IPS-18c (cell line): ENCODE data around the gene MRPS22.
A peak's percentile ranks its signal among the peaks of the same experiment; 100 is the strongest.

ENCODE experiments used
- H3K4me3 ChIP-seq: 2 replicates; pipeline ENCODE4 v1.7.0; 2013; ENCODE audit warnings: low read depth, mild to moderate bottlenecking, low read length, moderate library complexity; ENCODE audit not compliant: insufficient read depth
- H3K9me3 ChIP-seq: one replicate; pipeline ENCODE4 v1.6.1; 2013; ENCODE audit warnings: mild to moderate bottlenecking, low read length, moderate library complexity; ENCODE audit not compliant: control insufficient read depth, insufficient read depth

MRPS22 gene

DNA sequence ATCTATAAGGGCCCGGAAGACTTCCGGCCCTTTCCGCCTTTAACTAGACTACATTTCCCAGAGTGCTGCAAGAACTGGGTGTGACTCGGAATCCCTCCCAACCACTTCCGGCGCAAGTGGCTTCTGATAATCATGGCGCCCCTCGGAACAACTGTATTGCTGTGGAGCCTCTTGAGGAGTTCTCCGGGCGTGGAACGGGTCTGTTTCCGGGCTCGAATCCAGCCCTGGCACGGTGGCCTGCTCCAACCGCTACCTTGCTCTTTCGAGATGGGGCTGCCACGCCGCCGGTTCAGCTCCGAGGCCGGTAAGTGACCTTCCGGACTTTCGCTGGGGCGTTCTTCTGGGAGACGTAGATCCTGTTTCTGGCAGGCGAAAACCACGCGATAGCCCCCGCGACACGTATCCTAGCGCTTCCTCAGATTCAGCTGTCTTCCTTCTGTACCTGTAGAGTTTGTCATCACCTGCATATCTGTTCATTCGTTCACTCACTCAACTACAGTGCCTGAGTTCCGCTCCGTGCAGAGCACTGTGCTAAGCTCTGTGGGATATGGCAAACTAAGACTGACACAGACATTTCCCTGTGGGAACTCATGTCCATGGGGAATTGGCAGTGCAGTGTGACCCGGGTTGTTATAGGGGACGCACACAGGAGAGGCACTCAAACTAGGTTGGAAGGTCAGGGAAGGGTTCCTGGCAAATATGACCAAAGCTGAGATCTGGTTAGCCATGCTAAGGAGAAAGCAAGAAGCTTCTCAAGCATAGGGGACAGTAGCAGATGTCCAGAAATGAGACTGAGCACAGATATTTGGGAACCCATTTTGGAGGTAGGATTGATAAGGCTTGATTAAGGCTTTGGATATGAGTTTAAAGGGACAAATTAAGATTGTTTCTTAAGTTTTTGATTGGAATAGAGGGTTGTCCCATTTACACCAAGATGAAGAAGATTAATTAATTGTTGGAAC, at the start of gene MRPS22:
Gene MRPS22, plus strand, starts transcription at position 126 of the 962 bp plus-strand sequence. Its CDS starts 7 bp downstream, at position 133.
- Histone ChIP-seq H3K4me3 (peak within 1 kb of the TSS; percentile 89), H3K9me3 (no peaks in the 10 kb centered on the region)

DNA sequence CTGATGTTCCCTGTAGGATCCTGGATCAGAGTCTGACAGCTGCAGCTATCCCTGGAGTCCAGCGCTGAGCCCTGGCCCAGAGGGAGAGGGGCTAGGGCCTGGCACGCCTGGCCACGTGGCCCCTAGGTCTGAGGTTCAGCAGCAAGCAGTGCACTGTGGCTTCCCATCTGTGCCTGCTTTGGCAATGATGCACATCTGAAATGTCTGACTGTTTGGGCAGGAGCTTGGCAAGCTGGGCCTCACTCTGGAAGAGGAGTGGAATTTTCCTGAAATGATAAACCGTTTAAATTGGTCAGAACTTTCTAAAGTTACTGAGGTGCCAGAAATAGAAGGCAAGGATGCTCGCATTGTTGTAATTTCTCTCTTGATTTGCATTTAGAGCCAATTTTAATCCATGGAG, 48.8 kb upstream of the MRPS22 start:
- Histone ChIP-seq H3K9me3 (no peaks in the 10 kb centered on the region), H3K4me3 (no peak overlapping the region)

DNA sequence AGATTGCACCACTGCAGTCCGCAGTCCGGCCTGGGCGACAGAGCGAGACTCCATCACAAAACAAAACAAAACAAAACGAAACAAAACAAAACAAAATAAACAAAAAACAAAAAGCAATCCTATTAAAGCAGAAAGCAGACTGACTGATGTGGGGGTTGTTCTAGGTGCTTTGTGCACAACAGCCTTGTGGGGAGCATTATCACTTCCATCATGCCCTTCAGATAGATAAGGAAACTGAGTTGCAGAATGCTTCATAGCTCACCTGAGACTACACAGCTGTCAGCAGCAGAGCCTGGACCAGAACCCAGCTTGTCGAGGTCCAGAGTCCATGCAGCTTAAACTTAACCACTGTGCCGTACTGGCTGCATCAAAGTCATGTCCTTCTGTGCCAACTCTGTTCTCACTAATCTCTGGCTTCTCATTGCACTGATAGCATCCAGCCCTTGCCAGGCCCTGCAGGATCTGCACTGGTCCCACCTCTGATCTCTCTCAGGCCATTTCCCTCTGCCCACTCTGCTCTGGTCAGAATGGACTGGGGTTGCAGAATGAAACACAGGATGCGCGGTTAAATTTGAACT, 47.6 kb upstream of the MRPS22 start:
- no peak overlapping the region for H3K4me3 ChIP-seq
- H3K9me3 ChIP-seq = no peaks in the 10 kb centered on the region

DNA sequence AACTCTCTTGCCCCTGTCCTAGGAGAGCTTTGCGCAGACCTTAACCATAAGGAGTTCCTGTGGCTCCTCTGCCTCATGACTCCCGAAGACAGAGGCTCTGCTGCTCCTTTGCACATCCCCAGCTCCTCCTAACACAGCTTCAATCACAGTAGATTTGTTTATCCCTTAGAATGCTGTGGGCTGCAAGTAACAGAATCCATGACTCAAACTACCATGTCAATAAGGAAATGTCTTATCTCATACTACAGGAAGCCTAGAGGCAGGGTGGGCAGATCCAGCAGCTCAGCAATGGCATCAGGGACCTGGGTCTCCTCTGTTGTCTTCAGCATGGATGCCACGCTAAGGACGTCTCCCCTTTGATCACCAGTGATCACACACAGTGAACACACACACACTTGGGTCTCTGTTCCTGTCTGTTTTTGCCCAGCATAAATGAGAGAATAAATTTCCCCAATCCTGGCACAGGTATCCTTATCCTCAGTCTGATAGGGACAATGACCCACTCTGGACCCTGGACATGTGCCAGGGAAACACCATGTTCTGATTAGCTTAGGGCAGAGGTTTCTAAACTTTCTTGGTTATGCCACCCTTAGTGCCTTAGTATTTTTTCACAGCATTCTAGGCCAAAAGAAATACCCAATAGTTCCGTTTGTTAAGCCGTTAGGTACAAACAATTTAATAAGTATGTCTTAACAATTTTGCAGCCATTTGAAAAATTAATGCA, 46.1 kb upstream of the MRPS22 start:
- Histone ChIP-seq H3K9me3 (no peaks in the 10 kb centered on the region), H3K4me3 (no peak overlapping the region)

DNA sequence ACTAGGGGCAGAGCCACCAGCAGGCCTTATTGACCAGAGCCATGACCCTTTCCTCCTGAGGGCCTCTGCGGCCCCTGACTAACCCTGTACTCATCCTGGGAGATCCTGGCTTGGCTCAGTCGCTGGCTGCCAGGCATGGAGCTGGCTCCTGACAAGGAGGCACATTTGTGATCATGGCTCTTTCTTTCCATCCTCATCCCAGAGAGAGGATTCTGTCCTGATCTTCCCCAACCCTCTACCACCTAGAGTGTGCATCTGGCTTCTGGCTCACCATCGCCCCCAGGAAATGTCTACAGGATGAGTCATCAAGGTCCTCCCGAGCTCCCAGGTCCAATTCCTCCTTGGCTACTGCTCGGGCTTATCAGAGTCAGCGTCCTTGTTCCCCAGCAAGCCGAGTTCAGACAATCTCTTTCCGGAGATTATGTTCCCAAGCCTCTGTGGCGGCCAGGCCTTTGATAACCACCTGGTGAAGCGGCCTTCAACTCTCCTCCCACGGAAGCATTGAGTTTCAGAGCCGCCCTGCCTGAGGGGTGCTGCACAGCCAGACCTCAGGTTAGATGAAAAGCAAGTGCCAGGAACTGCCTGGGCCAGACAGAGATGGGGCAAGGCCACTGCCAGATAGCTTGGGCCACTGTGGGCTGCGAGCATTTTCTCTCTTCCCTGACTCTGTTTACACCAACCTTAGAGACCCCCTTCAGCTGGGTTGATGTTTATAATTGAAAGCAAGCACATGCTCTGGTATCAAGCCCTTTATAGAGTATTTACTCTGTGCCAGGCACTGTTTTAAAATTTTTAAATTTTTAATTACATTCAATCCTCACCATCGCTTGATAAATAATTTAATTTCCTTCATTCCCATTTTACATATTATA, 44.3 kb upstream of the MRPS22 start:
- Histone ChIP-seq H3K4me3 (no peak overlapping the region), H3K9me3 (no peaks in the 10 kb centered on the region)

DNA sequence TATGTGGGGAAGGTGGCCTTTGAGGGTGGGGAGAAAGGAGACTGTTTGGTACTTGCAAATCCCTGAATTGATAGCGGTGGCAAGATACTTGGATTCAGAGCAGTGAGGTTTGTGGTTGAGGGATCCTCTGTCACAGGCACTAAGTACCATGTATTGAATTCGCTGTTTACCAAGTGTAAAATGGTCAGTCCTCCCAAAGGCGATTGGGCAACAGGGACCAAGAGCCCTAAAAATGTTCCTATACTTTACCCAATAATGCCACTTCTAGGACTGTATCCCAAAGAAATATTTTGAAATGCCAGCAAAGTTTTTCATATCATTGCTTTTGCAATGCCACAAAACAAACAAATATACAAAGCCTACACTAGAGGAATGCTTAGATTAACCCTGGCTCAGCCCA, 43.4 kb upstream of the MRPS22 start:
- no peaks in the 10 kb centered on the region for H3K9me3 ChIP-seq

DNA sequence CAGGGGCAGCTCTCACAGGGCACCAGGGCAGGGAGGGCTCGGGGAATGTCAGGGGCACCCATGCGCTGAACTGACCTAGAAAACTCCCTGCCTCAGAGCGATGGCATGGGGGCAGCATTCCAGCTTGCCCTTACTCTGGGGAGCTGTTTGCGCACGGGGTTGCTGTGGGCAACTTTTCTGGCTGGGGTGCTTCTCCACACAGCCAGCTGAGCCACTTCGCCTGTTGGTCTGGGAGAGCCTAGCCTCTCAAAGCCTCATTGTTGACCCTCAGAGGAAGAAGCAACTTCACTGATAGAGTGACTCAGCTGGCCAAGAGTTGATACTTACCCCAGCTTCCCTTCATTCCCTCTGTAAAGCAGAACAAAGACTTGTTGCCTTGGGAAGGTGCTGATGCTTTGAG, 42.6 kb upstream of the MRPS22 start:
- H3K9me3 ChIP-seq = no peaks in the 10 kb centered on the region
- H3K4me3 ChIP-seq = no peak overlapping the region

More for the DNA sequence above, 43.4 kb upstream of the MRPS22 start:
- no peak overlapping the region for H3K4me3 ChIP-seq

DNA sequence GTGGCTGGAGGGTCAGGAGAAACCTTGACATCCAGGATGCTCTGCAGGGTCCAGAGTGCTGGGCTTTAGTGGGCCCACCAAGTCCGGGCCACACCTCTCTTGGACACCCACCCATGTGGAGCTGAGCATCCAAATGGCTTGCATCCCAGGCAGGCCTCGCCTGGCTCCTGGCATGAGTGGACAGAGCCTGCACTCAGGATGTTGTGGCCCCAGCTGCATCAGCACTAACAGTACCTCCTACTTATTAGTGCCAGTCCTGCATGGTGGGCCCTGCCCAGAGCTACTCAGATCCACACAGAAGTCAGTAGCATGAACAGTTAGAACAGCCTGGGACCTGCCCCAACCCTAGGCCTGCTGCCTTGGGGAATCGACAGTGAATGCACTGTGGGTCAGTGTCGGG, 42.2 kb upstream of the MRPS22 start:
- Histone ChIP-seq H3K9me3 (no peaks in the 10 kb centered on the region), H3K4me3 (no peak overlapping the region)

DNA sequence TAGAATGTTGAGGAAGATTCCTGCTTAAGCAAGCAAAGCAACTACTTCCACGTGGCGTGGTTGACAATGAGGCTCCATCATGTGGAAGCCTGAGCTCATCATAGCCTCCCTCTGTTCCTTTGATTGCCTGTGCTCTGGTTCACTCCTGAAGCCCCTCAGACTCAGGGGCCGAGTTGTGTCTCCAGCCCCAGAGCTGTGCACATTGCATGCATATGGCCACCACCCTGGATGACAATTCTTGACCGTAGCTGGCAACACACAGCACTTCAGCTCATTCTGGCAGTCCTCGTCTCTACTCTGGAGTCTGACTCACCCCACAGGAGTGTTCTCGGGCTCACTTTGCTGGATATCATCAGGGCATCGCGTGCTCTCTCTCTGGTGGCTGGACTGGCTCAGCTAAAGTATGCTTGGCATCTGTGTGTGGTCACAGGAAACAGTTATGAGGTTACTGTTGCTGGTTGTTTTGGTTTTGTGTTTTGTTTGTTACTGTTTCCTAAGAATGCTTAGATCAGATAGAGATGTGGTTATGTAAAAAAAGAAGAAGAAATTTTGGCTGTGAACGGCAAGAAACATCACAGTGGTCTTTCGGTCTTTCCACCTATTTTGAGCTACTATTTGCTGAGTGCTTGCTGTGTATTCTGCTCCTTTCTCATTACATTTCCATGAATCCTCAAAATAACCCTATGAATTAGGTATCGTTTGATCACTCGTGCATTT, 41.6 kb upstream of the MRPS22 start:
- no peak overlapping the region for H3K4me3 ChIP-seq
- H3K9me3 ChIP-seq = no peaks in the 10 kb centered on the region

DNA sequence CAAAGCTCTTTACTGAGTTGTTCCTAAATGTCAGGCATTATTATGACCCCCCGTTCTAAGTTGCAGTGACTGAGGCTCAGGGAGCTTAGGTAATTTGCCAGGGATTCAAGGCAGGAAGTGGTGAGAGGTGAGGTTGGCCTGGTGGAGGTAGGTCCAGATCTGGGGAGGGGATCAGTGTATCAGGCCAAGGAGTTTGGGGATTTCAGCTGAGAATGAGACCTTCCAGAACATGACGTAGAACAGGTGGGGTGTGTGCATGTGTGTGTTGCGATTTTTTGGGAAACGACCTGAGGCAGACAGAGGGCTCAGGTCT, 41.1 kb upstream of the MRPS22 start:
- no peak overlapping the region for H3K4me3 ChIP-seq
- H3K9me3 ChIP-seq = no peaks in the 10 kb centered on the region

DNA sequence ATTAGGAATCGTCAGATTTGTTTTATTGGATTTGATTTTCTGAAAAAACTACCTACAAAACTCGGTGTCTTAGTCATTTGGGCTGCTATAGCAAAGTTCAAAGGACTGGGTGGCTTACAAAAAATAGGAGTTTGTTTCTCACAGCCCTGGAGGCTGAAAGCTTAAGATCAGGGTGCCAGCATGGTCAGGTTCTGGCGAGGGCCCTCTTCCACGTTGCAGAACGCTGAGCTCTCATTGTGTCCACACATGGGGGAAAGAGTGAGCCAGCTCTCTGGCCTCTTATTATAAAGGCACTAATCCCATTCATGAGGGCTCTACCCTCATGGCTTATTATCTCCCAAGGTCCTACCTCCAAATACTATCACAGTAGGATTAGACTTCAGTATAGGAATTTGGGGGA, 40.6 kb upstream of the MRPS22 start:
- H3K9me3 ChIP-seq = no peaks in the 10 kb centered on the region
- H3K4me3 ChIP-seq = no peak overlapping the region

DNA sequence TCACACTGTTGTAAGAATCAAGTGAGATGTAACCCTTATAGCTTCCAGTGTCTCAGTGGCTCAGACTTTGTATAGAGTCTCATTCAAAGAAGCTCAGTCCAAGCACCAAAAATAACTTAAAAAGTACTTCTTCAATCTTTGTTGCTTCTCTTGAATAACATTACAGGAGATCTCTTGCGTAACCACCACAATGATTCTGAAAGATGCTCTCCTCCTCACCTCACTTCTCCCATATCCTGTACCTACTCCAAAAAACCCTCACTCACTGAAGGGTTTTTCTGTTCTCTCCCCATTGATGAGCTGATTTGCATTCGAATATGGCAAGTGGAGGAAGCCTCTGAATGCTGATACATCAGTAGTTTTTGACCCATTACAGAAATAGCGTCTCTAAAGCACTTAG, 39.4 kb upstream of the MRPS22 start:
- Histone ChIP-seq H3K4me3 (no peak overlapping the region), H3K9me3 (no peaks in the 10 kb centered on the region)

DNA sequence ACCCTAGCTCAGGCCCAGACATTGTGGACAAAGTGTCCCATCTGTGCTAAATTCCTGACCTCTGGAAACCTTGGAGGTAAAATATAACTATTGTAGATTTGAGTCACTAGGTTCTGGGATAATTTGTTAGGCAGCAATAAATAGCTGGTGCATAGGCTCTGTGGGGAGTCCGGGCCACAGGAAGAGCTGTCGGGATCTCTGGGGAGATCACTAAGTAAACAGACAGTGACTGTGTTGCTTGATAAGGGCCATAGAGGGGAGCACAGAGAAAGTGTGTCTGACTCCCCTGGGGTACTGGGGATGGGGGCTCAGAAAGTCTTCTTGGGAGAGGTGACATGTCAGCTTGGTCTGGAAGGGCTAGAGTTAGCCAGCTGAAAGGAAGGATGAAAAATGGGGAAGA, 37.7 kb upstream of the MRPS22 start:
- H3K9me3 ChIP-seq = no peaks in the 10 kb centered on the region

DNA sequence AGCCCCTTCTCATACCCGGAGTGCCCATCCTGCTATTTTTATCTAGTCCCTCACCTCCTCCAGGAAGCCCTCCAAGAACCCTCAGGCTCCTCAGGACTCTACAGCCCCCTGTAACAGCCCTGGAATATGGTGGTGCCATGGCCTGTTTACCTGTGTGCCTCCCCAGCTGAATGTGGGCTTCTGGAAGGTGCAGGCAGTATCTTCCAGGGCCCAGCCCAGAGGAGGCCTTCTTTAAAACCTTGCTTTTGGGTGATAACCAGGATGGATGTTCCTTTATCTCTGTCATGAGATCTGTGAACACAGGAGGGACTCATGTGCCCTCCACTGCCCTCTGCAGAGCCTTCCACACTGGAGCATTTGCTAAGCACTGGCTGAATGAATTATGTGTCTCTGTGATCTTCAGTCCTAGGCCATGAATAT, 36.7 kb upstream of the MRPS22 start:
- no peaks in the 10 kb centered on the region for H3K9me3 ChIP-seq
- H3K4me3 ChIP-seq = no peak overlapping the region

More for the DNA sequence above, 37.7 kb upstream of the MRPS22 start:
- H3K4me3 ChIP-seq = no peak overlapping the region

DNA sequence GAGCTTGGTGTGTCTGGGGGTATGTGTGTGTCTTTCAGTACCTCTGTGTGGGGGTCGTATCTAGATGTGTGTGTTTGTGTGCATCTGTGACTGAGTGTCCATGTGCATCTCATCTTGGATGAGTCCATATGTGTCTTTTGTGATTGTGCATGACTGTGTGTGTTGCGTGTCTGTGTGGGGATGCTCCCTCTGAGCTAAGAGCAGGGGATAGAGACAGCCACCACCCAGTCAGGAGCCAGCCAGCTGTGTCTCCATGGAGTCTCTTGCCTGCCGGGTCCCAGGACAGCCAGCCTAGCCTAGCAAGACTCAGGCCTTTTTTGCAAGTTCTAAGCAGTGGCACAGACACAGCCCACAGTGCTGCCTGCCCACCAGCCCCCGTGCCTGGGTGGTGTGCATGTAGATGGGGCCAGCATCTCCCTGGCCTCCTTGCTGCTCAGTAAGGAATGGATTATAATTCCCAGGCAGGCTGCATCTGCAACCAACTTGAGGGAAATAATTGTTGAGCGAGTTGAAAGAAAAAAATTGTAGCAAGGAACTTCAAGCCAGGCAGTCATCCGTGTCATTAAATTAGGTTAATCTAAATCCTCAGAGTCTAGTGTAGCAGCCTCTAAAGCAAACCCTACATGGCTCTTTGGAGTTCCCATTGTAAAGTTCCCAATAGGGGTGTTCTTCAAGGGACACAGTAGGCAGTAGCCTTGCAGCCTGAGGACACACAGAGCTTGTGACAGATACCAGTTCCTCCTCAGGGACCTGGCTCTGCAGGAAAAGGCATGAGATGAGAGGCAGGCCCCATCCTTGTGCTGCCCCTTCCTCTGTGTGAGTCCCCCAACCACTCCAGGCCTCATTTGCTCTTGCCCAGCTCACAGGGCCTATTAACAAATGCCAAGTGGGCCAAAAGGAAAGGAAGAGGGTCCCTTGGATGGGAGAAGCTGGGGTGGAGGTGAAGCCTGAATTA, 35.9 kb upstream of the MRPS22 start:
- H3K4me3 ChIP-seq = no peak overlapping the region
- no peaks in the 10 kb centered on the region for H3K9me3 ChIP-seq

DNA sequence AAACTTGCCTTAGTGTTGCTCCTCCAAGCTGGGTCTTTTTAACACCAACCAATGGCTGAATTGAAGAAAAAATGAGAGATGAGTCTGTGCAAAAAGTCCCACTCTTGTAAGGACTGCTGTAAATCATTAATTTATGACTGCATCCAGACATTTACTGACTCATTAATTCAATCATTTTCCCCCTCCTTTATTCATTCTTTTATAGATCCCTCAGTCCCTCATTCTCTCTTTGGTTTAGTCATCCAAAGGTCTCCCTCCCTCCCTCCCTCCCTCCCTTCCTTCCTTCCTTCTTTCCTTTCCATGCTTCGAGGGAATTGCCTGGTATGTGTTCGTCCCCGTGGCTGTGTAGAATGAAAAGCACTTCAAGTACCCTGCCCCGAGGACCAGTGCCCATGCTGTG, 35.3 kb upstream of the MRPS22 start:
- Histone ChIP-seq H3K4me3 (no peak overlapping the region), H3K9me3 (no peaks in the 10 kb centered on the region)
